CD4-positive, CD25-positive, alpha-beta regulatory T cell (primary cell): ENCODE data around the gene SORCS2. TPM values are rescaled to one million over a fixed set of nuclear protein-coding genes. Genes with fewer than 3 reads are reported as not detected.

ENCODE experiments used
- ATAC-seq, 2 donors: fragments of 150-1000 bp; cut with Tn5 transposase; one replicate each; pipeline ENCODE4 v1.10.0; 2021; ENCODE audit warnings: low read depth in 2 of 2, moderate number of reproducible peaks in 2 of 2, moderate library complexity in 1 of 2
- DNase-seq, 3 donors: peaks; one replicate each; pipeline versions ENCODE4 v3.0.0 to v3.0.0-alpha.2; 2012 to 2022; ENCODE audit warnings: mixed read lengths in 1 of 3
- H3K27ac ChIP-seq: one replicate; pipeline ENCODE4 v1.7.0; 2013; ENCODE audit warnings: mild to moderate bottlenecking, low read length; ENCODE audit not compliant: insufficient read depth, poor library complexity, severe bottlenecking
- H3K27me3 ChIP-seq: one replicate; pipeline ENCODE4 v1.7.0; 2013; ENCODE audit warnings: low read length; ENCODE audit not compliant: control insufficient read depth, insufficient read depth
- H3K36me3 ChIP-seq: one replicate; pipeline ENCODE4 v1.7.0; 2013; ENCODE audit warnings: mild to moderate bottlenecking, low read length, moderate library complexity; ENCODE audit not compliant: control insufficient read depth, insufficient read depth
- H3K4me1 ChIP-seq: 2 replicates; pipeline ENCODE4 v1.7.0; 2013; ENCODE audit warnings: mild to moderate bottlenecking, low read length; ENCODE audit not compliant: insufficient read depth, control insufficient read depth, poor library complexity, severe bottlenecking
- H3K4me3 ChIP-seq: one replicate; pipeline ENCODE4 v1.7.0; 2013; ENCODE audit warnings: low read depth, mild to moderate bottlenecking, low read length, moderate library complexity
- H3K9me3 ChIP-seq, 2 experiments: 1 replicate in 1 of 2; 2 replicates in 1 of 2; pipeline ENCODE4 v1.7.0; 2013; ENCODE audit warnings: low read length in 2 of 2, mild to moderate bottlenecking in 1 of 2, moderate library complexity in 1 of 2; ENCODE audit not compliant: control insufficient read depth in 2 of 2
- H3K27ac Mint-ChIP-seq, 3 donors: one replicate each; pipeline ENCODE4 v1.8.0; 2020 to 2022; ENCODE audit warnings: mild to moderate bottlenecking in 3 of 3, mixed read lengths in 3 of 3, moderate library complexity in 2 of 3
- H3K27me3 Mint-ChIP-seq: one replicate; pipeline ENCODE4 v1.8.0; 2022; ENCODE audit warnings: mild to moderate bottlenecking, mixed read lengths
- H3K36me3 Mint-ChIP-seq: one replicate; pipeline ENCODE4 v1.8.0; 2020; ENCODE audit warnings: mixed read lengths
- H3K4me1 Mint-ChIP-seq, 4 donors: one replicate each; pipeline ENCODE4 v1.8.0; 2020 to 2022; ENCODE audit warnings: mixed read lengths in 4 of 4, mild to moderate bottlenecking in 1 of 4
- H3K4me3 Mint-ChIP-seq, 4 donors: one replicate each; pipeline ENCODE4 v1.8.0; 2020 to 2022; ENCODE audit warnings: mild to moderate bottlenecking in 4 of 4, mixed read lengths in 4 of 4, moderate library complexity in 3 of 4
- H3K9me3 Mint-ChIP-seq, 7 donors: one replicate each; pipeline ENCODE4 v1.8.0; 2020 to 2022; ENCODE audit warnings: mixed read lengths in 7 of 7, mild to moderate bottlenecking in 3 of 7, moderate library complexity in 2 of 7
- polyA plus RNA-seq, 4 donors: library from polyadenylated mRNA; unstranded; fragments of 300-500 nt; fragmentation: Illumina TruSeq; gene quantifications; one replicate each; pipeline ENCODE4 v1.2.3, GENCODE V29; 2021
- total RNA-seq: library from RNA; stranded (reverse); gene quantifications from one replicate; pipeline ENCODE4 v1.2.3, GENCODE V29; 2022

SORCS2 gene
- total and polyA plus RNA-seq, 5 donors from 2014 or later = not detected

GRCh38 chr4:7381221-7381889 lies 189.0 kb downstream of the SORCS2 start:
- no peak for ATAC-seq
- no peak overlapping the region for H3K4me3 Mint-ChIP-seq

GRCh38 chr4:7381890-7382633 lies 189.7 kb downstream of the SORCS2 start:
- Histone ChIP-seq H3K9me3 (no peaks in the 10 kb centered on the region), H3K27me3 (no peaks in the 10 kb centered on the region), H3K27ac (no peak overlapping the region), H3K4me3 (no peak overlapping the region), H3K4me1 (no peaks in the 10 kb centered on the region), H3K36me3 (no peaks in the 10 kb centered on the region)
- H3K4me1 Mint-ChIP-seq = no peaks in the 10 kb centered on the region
- peaks cover 0 to 8% (median 0%) of the 10 kb centered on the region in 7 donors for H3K9me3 Mint-ChIP-seq
- DNase-seq (no peak), ATAC-seq (no peak)
- peak overlapping the region in 1 of 3 donors; percentile 63 for H3K27ac Mint-ChIP-seq
- H3K4me3 Mint-ChIP-seq = no peak overlapping the region
- no peaks in the 10 kb centered on the region for H3K36me3 Mint-ChIP-seq
- peaks cover 9% of the 10 kb centered on the region for H3K27me3 Mint-ChIP-seq

More at GRCh38 chr4:7381221-7381889, 189.0 kb downstream of the SORCS2 start:
- H3K4me3 ChIP-seq = no peak overlapping the region
- no peaks in the 10 kb centered on the region for H3K27me3 ChIP-seq
- no peaks in the 10 kb centered on the region for H3K9me3 ChIP-seq
- DNase-seq = no peak
- Mint-ChIP-seq H3K9me3 (peaks cover 0 to 8% (median 0%) of the 10 kb centered on the region in 7 donors), H3K36me3 (no peaks in the 10 kb centered on the region), H3K4me1 (no peaks in the 10 kb centered on the region), H3K27me3 (peaks cover 9% of the 10 kb centered on the region), H3K27ac (no peak overlapping the region)
- H3K27ac ChIP-seq = no peak overlapping the region
- H3K4me1 ChIP-seq = no peaks in the 10 kb centered on the region
- no peaks in the 10 kb centered on the region for H3K36me3 ChIP-seq

- no peaks in the 10 kb centered on the region for H3K4me1 ChIP-seq
- no peak overlapping the region for H3K4me3 ChIP-seq
- ATAC-seq (no peak), DNase-seq (no peak)
- H3K27me3 Mint-ChIP-seq = peaks cover 9% of the 10 kb centered on the region
- H3K36me3 ChIP-seq = no peaks in the 10 kb centered on the region
- no peak overlapping the region for H3K4me3 Mint-ChIP-seq
- H3K27me3 ChIP-seq = no peaks in the 10 kb centered on the region
- no peaks in the 10 kb centered on the region for H3K36me3 Mint-ChIP-seq
- H3K27ac ChIP-seq = no peak overlapping the region
- H3K9me3 Mint-ChIP-seq = peaks cover 0 to 7% (median 0%) of the 10 kb centered on the region in 7 donors
- H3K9me3 ChIP-seq = no peaks in the 10 kb centered on the region
- no peaks in the 10 kb centered on the region for H3K4me1 Mint-ChIP-seq
- H3K27ac Mint-ChIP-seq = no peak overlapping the region
Observed at GRCh38 chr4:7382634-7383014, 190.3 kb downstream of the SORCS2 start.

- Mint-ChIP-seq H3K9me3 (peaks cover 0 to 4% (median under 1%) of the 10 kb centered on the region in 7 donors), H3K27me3 (peaks cover 9% of the 10 kb centered on the region), H3K36me3 (no peaks in the 10 kb centered on the region), H3K4me1 (no peaks in the 10 kb centered on the region), H3K4me3 (no peak overlapping the region), H3K27ac (no peak overlapping the region)
- no peak for DNase-seq
- Histone ChIP-seq H3K27me3 (no peaks in the 10 kb centered on the region), H3K9me3 (no peaks in the 10 kb centered on the region), H3K27ac (no peak overlapping the region), H3K4me3 (no peak overlapping the region), H3K36me3 (no peaks in the 10 kb centered on the region), H3K4me1 (no peaks in the 10 kb centered on the region)
- ATAC-seq = no peak
Observed at GRCh38 chr4:7383266-7383665, 190.9 kb downstream of the SORCS2 start.

GRCh38 chr4:7384003-7384928 lies 191.9 kb downstream of the SORCS2 start:
- H3K4me1 ChIP-seq = no peaks in the 10 kb centered on the region
- DNase-seq (no peak), ATAC-seq (no peak)
- Mint-ChIP-seq H3K36me3 (no peaks in the 10 kb centered on the region), H3K9me3 (peaks cover 0 to 4% (median 0%) of the 10 kb centered on the region in 7 donors), H3K4me1 (no peaks in the 10 kb centered on the region), H3K27ac (no peak overlapping the region), H3K27me3 (peaks cover 9% of the 10 kb centered on the region), H3K4me3 (no peak overlapping the region)
- H3K4me3 ChIP-seq = no peak overlapping the region
- no peaks in the 10 kb centered on the region for H3K9me3 ChIP-seq
- no peaks in the 10 kb centered on the region for H3K36me3 ChIP-seq
- H3K27me3 ChIP-seq = no peaks in the 10 kb centered on the region
- H3K27ac ChIP-seq = no peak overlapping the region

- Histone ChIP-seq H3K4me1 (no peaks in the 10 kb centered on the region), H3K36me3 (no peaks in the 10 kb centered on the region), H3K27me3 (no peaks in the 10 kb centered on the region), H3K9me3 (no peaks in the 10 kb centered on the region), H3K27ac (no peak overlapping the region), H3K4me3 (no peak overlapping the region)
- H3K27ac Mint-ChIP-seq = peak overlapping the region in 1 of 3 donors; percentile 26
- no peaks in the 10 kb centered on the region for H3K4me1 Mint-ChIP-seq
- H3K36me3 Mint-ChIP-seq = no peaks in the 10 kb centered on the region
- DNase-seq (no peak), ATAC-seq (no peak)
- H3K9me3 Mint-ChIP-seq = peaks cover 0 to 4% (median 0%) of the 10 kb centered on the region in 7 donors
- H3K27me3 Mint-ChIP-seq = peaks cover 9% of the 10 kb centered on the region
- no peak overlapping the region for H3K4me3 Mint-ChIP-seq
Observed at GRCh38 chr4:7384929-7385890, 192.9 kb downstream of the SORCS2 start.

GRCh38 chr4:7387925-7388324 lies 195.6 kb downstream of the SORCS2 start:
- no peak overlapping the region for H3K4me3 ChIP-seq
- DNase-seq (no peak), ATAC-seq (no peak)
- no peaks in the 10 kb centered on the region for H3K36me3 ChIP-seq
- Mint-ChIP-seq H3K36me3 (no peaks in the 10 kb centered on the region), H3K9me3 (peaks cover 0 to 4% (median 0%) of the 10 kb centered on the region in 7 donors), H3K4me3 (no peak overlapping the region), H3K27me3 (no peaks in the 10 kb centered on the region), H3K4me1 (no peaks in the 10 kb centered on the region), H3K27ac (no peak overlapping the region)
- no peak overlapping the region for H3K27ac ChIP-seq
- H3K27me3 ChIP-seq = no peaks in the 10 kb centered on the region
- H3K4me1 ChIP-seq = no peaks in the 10 kb centered on the region
- no peaks in the 10 kb centered on the region for H3K9me3 ChIP-seq
